GM23338 (cell line): ENCODE data around the gene ZBTB48.

Experiments used
- CREB1 ChIP-seq: fragments of 250-450 bp; sonication (Bioruptor Pico); IDR thresholded peaks from 2 replicates; pipeline ENCODE4 v1.5.0; 2020; ENCODE audit warnings: low read depth, mild to moderate bottlenecking, moderate library complexity
- EZH2 ChIP-seq: fragments of 200-600 bp; sonication (generic); IDR thresholded peaks from one replicate; pipeline ENCODE4 v1.8.0; 2017; ENCODE audit warnings: antibody characterized with exemption, mild to moderate bottlenecking, low read depth; ENCODE audit not compliant: unreplicated experiment
- TF ChIP-seq, protein P1 (sequence below), 2 experiments: fragments of 200-600 bp in 1 of 2; sonication (generic) in 1 of 2; conservative IDR thresholded peaks; 2 replicates each; pipeline versions ENCODE4 v1.5.1 to v1.6.1; 2016 to 2017; ENCODE audit warnings: antibody characterized with exemption in 2 of 2, low read depth in 2 of 2, mild to moderate bottlenecking in 2 of 2, moderate library complexity in 1 of 2
- TF ChIP-seq, protein P2 (sequence below): IDR thresholded peaks from one replicate; pipeline ENCODE4 v1.6.1; 2018; ENCODE audit warnings: antibody characterized with exemption; ENCODE audit not compliant: unreplicated experiment

DNA sequence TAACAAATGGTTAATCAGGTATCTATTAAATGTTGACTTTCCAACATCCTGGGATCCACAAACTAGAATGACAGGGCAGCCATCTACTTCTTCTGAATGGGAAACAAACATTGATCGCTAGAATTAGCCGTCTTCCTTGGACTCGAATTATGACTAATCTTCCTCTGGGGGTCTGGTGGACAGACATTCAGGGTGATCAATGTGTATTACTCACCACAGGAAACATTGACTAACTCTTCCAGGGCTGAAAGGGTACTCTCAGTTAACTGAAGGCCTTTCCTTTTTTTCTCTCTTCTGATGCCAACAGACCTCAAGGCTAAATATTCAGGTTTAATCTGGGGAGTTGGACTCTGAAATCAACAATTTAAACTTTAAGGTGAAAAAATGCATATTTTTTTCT is 35.0 kb upstream of the ZBTB48 start:
- TF ChIP-seq, protein P1, sequence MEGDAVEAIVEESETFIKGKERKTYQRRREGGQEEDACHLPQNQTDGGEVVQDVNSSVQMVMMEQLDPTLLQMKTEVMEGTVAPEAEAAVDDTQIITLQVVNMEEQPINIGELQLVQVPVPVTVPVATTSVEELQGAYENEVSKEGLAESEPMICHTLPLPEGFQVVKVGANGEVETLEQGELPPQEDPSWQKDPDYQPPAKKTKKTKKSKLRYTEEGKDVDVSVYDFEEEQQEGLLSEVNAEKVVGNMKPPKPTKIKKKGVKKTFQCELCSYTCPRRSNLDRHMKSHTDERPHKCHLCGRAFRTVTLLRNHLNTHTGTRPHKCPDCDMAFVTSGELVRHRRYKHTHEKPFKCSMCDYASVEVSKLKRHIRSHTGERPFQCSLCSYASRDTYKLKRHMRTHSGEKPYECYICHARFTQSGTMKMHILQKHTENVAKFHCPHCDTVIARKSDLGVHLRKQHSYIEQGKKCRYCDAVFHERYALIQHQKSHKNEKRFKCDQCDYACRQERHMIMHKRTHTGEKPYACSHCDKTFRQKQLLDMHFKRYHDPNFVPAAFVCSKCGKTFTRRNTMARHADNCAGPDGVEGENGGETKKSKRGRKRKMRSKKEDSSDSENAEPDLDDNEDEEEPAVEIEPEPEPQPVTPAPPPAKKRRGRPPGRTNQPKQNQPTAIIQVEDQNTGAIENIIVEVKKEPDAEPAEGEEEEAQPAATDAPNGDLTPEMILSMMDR (conservative IDR thresholded peaks at IDR 0.05; ENCODE audit: low read depth in 2 of 2) = no peak
- TF ChIP-seq, protein P2, sequence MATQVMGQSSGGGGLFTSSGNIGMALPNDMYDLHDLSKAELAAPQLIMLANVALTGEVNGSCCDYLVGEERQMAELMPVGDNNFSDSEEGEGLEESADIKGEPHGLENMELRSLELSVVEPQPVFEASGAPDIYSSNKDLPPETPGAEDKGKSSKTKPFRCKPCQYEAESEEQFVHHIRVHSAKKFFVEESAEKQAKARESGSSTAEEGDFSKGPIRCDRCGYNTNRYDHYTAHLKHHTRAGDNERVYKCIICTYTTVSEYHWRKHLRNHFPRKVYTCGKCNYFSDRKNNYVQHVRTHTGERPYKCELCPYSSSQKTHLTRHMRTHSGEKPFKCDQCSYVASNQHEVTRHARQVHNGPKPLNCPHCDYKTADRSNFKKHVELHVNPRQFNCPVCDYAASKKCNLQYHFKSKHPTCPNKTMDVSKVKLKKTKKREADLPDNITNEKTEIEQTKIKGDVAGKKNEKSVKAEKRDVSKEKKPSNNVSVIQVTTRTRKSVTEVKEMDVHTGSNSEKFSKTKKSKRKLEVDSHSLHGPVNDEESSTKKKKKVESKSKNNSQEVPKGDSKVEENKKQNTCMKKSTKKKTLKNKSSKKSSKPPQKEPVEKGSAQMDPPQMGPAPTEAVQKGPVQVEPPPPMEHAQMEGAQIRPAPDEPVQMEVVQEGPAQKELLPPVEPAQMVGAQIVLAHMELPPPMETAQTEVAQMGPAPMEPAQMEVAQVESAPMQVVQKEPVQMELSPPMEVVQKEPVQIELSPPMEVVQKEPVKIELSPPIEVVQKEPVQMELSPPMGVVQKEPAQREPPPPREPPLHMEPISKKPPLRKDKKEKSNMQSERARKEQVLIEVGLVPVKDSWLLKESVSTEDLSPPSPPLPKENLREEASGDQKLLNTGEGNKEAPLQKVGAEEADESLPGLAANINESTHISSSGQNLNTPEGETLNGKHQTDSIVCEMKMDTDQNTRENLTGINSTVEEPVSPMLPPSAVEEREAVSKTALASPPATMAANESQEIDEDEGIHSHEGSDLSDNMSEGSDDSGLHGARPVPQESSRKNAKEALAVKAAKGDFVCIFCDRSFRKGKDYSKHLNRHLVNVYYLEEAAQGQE = no peak
- no peak for TF ChIP-seq CREB1
- no peak for TF ChIP-seq EZH2
